Stimulated activated CD8-positive, alpha-beta memory T cell treated with anti-CD3 and anti-CD28 coated beads, Interleukin-7, amount 100 ng/mL, for 24 hours (primary cell): ENCODE results near the gene IL9.
"Not testable (repeated sequence)": the region's sequence is repeated elsewhere in the genome, so short reads cannot be mapped to it uniquely, and the experiment has no call there.

Source experiments
- DNase-seq: peaks from one replicate; pipeline ENCODE4 v3.0.0-alpha.2; 2020; ENCODE audit warnings: low read depth

IL9 gene

GRCh38 chr5:135867599-135867998, 28.0 kb downstream of the IL9 start:
- no peak for DNase-seq

GRCh38 chr5:135866016-135866415, 29.6 kb downstream of the IL9 start:
- DNase-seq: no peak

GRCh38 chr5:135864503-135865435, 30.9 kb downstream of the IL9 start:
- no peak for DNase-seq

DNA sequence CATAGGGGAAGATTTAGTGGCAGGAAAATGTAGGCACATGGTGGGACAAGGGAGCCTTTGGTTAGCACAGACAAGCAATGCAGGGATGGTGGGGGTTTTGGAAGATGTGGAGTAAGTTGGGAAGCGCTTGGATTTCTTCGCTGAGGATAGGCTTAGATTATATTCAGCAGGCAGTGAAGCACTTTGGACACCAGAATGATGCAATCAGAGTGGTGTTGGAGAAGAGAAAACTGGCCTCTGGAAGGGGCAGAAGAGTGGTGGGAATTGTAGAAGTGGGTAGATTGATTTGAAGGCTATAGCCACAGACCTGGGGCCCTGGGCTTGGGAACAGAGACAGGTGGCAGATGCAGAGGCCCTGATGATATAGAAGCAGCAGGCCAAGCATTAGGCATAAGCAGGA, 32.9 kb downstream of the IL9 start:
- no peak for DNase-seq

- DNase-seq: no peak
These were observed 33.6 kb downstream of the IL9 start for GRCh38 chr5:135862086-135862485.

DNA sequence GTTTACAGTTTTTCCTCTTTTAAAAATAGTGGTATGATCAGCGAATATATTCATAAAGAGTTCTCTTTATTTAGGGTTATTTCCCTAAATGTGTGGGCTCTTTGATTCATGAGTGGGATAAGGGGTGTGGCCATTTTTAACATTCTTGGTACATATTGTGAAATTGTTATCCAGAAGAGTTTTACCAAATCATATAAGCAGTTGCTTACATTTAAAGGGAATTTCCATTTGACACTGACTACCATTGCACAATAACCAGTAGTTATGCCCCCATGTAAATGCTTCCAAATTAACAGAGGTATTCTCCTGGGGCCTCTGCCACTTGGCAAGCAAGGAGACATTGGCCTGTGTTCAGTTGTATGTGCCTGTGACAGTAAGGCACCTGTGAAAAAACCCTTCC, 34.0 kb downstream of the IL9 start:
- DNase-seq: no peak

GRCh38 chr5:135859641-135860040, 36.0 kb downstream of the IL9 start:
- DNase-seq: no peak

DNA sequence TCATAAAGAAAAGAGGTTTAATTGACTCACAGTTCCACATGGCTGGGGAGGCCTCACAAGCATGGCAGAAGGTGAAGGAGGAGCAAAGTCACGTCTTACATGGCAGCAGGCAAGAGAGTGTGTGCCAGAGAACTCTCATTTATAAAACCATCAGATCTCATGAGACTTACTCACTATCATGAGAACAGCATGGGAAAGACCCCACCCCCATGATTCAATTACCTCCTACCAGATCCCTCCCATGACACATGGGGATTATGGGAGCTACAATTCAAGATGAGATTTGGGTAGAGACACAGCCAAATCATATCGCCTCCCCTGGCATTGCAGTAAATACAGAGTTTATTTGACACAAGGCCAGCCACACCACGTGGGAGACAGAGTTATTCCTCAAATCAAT, 36.5 kb downstream of the IL9 start:
- DNase-seq: not testable (repeated sequence)

- no peak for DNase-seq
These were observed 37.9 kb downstream of the IL9 start for GRCh38 chr5:135857630-135858311.

DNA sequence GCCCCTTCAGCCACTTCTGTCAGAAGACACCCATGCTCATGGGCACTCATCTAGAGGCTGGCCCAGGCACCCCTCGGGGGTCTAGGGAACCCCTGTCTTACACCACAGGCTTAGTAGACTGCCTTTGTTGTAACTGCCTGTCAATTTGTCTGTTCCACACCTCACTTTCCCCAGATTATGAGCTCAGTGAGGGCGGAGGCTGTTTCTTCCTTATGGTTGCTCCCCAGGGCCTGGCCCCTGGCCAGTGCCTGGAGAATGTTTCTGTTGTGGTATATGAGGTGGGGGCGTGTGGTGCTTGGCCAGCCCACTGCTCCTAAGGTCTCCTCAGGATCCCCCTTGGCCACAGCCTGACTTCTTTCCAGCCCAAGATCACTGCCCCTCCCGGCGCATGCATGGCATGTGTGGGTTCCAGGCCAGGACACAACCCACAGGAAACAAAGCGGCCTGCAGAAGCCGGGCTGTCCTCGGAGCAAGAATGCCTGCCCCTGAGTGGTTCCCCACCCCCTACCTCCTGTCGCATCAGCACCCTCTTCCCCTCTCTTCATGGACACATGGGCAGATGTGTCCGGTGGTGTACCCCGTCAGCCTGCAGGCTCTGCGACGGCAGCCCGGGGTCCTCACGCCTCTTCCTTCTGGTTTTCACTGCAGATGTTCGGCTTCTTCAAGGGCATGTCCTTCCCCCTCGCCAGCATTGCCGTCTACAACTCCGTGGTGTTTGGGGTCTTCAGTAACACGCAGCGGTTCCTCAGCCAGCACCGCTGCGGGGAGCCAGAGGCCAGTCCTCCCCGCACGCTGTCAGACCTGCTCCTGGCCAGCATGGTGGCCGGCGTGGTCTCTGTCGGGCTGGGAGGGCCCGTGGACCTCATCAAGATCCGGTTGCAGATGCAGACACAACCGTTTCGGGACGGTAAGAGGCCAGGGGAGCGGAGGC, 43.5 kb downstream of the IL9 start:
- DNase-seq: no peak

GRCh38 chr5:135851186-135851914, 44.3 kb downstream of the IL9 start:
- no peak for DNase-seq

DNA sequence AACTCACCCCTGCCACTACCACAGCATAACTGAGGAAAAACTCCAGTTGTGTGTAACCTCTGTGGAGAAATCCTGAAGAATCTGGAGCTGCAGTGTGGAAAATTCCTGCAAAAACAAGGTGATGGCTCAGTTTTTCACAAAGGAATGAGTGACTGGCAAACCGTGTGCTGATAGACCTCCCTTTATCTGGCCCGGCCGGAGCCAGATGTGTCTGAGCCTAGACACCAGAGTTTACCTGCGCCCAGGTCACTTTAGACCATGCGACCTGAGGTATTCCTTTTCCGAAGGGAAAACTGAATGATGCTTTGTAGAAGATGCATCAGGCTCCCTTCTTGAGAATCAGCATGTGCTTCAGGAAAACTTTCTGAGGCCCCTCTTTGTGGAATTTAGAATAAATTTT, 45.0 kb downstream of the IL9 start:
- no peak for DNase-seq

DNA sequence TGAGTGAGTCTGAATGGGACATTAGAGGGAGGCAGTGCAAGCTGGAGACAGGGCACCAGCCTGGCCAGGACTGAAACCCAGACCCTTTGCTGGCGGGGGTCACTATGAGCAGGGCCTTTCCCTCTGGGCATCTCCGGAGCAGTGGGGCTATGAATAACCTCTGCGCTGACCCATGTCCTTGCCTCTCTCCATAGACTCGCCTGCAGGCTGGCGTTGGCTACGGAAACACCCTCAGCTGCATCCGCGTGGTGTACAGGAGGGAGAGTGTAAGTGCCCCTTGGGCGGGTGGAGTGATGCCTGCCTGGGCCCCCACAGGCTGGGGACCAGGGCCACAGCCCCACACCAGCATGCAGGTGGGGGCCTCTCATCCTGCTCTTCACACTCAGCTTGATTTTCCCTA, 45.4 kb downstream of the IL9 start:
- no peak for DNase-seq

DNA sequence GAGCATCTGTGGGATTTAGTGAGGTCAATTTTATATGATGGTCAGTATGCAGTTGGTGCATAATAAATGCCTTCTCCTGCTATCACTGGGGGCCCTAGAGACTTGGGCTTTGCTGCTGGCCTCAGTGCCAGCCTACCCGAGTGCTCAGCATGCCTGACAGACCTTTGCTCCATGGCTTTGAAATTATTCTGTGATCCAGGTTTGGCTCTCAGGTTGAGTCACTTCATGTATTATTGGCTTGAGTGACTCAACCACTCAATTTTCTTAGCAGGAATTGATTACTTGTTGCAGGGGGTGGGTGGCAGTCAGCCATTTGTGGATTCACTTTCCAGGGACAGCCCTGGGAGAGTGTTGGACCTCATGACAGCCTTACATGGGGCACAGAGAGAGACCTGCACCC, 47.7 kb downstream of the IL9 start:
- DNase-seq: no peak

- DNase-seq: no peak
These were observed 49.3 kb downstream of the IL9 start for GRCh38 chr5:135846311-135846710.

DNA sequence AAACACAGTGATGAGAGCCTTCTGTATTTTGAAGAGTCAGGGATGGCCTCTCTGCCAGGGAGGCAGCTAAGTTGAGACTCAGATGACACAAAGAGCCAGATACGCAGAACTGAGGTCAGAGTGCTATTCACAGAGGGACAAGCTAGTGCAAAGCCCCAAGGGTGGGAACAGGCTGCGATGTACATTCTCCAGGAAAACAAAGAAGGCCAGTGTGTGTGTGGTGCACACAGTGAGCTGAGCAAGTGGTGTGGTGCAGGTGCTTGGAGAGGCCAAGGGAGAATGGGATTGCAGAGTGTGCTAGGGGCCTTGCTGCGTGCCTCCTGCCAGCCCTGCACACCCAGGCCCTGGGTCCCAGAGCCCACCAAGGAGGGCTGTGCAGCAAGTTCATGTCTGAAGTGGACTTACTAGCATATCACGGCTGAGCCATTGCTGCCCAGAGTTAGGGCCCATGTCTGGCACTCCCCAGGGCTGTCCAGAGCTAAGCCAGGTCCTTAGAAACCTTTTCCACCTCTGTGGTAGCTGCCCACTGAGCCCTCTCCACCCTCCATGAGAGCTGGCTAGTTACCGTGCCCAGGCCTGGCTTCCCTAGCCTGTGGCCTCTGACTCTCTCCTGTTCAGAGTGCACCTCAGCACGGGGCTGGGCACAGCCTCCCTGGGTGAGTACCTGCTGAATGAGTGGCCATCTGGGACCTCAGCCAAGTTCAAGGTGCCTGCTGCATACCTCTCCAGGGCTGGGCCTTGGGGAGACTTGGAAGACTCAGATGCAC, 51.9 kb downstream of the IL9 start:
- no peak for DNase-seq

DNA sequence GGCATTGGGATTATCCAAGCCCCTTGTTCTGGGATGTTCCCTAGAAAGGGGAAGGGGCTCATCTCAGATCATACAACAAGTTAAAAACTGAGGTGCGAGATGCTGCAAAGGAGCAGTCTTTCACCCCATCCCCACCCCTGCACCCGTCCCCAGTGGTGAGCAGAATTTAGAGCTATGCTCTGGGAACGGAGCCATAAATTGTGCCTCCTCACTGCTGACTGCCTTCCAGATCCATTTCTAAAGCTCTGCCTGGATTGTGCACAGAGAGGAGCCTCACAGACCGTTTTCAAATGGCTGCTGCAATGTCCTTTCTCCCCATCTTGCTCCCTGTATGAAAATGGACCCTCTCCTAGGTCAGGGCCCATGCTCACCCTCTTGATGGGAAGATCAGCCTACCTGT, 52.9 kb downstream of the IL9 start:
- no peak for DNase-seq
